HCT116 (cell line): ENCODE data around the gene TFDP1.

Experiments
- ATF3 ChIP-seq: IDR thresholded peaks from 2 replicates; pipeline ENCODE4 v1.6.1; 2012
- CEBPB ChIP-seq: IDR thresholded peaks from 2 replicates; pipeline ENCODE4 v1.6.1; 2012; ENCODE audit warnings: low read depth
- CTCF ChIP-seq, 3 experiments: fragments of 200-600 bp in 1 of 3; sonication (generic) in 1 of 3; IDR thresholded peaks in 2 of 3; conservative IDR thresholded peaks in 1 of 3; 2 replicates each; pipeline ENCODE4 v1.5.1; 2012 to 2017; ENCODE audit warnings: low read depth in 2 of 3, low read length in 2 of 3, antibody characterized with exemption in 1 of 3, borderline replicate concordance in 1 of 3, control low read depth in 1 of 3, mild to moderate bottlenecking in 1 of 3, mixed read lengths in 1 of 3, mixed run types in 1 of 3, moderate library complexity in 1 of 3; ENCODE audit not compliant: insufficient read depth in 1 of 3
- EZH2 ChIP-seq: fragments of 200-600 bp; sonication (generic); IDR thresholded peaks from 2 replicates; pipeline ENCODE4 v1.6.1; 2017; ENCODE audit warnings: antibody characterized with exemption, mixed run types
- EZH2phosphoT487 ChIP-seq: fragments of 200-600 bp; IDR thresholded peaks from 2 replicates; pipeline ENCODE4 v1.6.1; 2018; ENCODE audit warnings: antibody characterized with exemption, borderline replicate concordance
- POLR2A ChIP-seq: IDR thresholded peaks from 2 replicates; pipeline ENCODE4 v1.7.0; 2011; ENCODE audit warnings: borderline replicate concordance; ENCODE audit not compliant: insufficient read depth, insufficient read length; ENCODE audit errors: extremely low read depth
- RAD21 ChIP-seq: IDR thresholded peaks from 2 replicates; pipeline ENCODE4 v1.6.1; 2012; ENCODE audit warnings: low read depth, mild to moderate bottlenecking
- REST ChIP-seq: IDR thresholded peaks from 2 replicates; pipeline ENCODE4 v1.6.1; 2012; ENCODE audit warnings: low read depth
- SP1 ChIP-seq: IDR thresholded peaks from 2 replicates; pipeline ENCODE4 v1.6.1; 2012; ENCODE audit warnings: low read depth
- YY1 ChIP-seq: IDR thresholded peaks from 2 replicates; pipeline ENCODE4 v1.6.1; 2011; ENCODE audit warnings: low read length, low read depth, moderate library complexity, mild to moderate bottlenecking; ENCODE audit not compliant: insufficient replicate concordance; ENCODE audit errors: extremely low read depth
- ZBTB33 ChIP-seq: IDR thresholded peaks from 2 replicates; pipeline ENCODE4 v1.6.1; 2011; ENCODE audit warnings: mild to moderate bottlenecking, low read length, moderate library complexity; ENCODE audit not compliant: insufficient replicate concordance; ENCODE audit errors: extremely low read depth

GRCh38 chr13:113629866-113630265 lies 45.3 kb downstream of the TFDP1 start:
- TF ChIP-seq CTCF (IDR thresholded peaks at IDR 0.05 in 2 of 3, conservative IDR thresholded peaks at IDR 0.05 in 1 of 3; ENCODE audit: borderline replicate concordance in 1 of 3, insufficient read depth in 1 of 3, low read depth in 2 of 3, low read length in 2 of 3) (no peak), CEBPB (no peak), YY1 (no peak), EZH2 (no peak), ZBTB33 (no peak), POLR2A (no peak), REST (no peak), RAD21 (no peak), EZH2phosphoT487 (no peak), ATF3 (no peak), SP1 (no peak)
